ENCODE results near the gene USP43. TPM values are rescaled to one million over a fixed set of nuclear protein-coding genes. Genes with fewer than 3 reads are reported as not detected.

USP43 gene
- total RNA-seq, 1 donor from 2014 or later: under 0.01 TPM

DNA sequence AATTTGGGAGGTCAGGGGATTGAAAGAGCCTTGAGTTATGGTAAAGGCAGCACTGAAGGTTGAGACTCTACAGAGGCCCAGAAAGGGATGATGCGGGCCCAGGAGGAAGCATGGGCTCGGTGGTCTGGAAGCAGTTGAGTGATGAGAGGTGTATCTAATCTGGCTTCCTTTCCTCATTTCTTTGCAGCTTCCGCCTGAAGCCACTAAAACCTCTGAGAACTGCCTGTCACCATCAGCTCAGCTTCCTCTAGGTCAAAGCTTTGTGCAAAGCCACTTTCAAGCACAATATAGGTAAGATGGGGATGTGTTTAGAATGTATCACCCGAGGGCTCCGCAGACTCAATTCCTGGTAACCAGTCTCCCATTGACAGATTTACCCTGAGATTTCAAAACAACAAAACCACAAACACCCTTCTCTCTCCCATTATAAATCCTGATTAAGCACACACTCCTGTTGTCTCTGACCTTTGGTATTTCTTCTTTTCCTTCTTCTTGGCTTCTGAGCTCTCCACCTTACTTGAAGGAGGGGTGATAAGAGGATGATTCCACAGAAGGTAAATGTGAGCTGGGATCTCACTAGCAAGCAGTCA lies 21.2 kb downstream of the USP43 start:
- no peak for DNase-seq

DNA sequence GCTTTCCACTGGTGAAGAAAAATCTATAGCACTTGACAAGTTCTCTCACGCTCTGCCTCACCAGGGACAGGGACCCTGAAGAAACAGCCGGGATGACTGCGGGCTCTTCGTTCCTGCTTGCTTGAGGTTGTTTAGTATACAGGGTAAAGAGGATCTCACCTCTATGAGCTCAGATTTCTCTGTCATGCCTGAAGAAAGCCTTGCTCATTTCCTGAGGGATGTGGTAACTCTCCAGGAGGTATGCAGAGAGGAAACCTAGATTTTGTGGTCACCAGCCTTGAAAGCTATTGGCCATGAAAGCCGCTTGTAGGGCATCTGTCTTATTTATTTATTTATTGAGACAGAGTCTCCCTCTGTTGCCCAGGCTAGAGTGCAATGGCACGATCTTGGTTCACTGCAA lies 23.2 kb downstream of the USP43 start:
- DNase-seq: no peak

GRCh38 chr17:9669551-9670008 lies 24.3 kb downstream of the USP43 start:
- no peak for DNase-seq

- no peak for DNase-seq
These were observed 25.3 kb downstream of the USP43 start for GRCh38 chr17:9670596-9670995.

DNA sequence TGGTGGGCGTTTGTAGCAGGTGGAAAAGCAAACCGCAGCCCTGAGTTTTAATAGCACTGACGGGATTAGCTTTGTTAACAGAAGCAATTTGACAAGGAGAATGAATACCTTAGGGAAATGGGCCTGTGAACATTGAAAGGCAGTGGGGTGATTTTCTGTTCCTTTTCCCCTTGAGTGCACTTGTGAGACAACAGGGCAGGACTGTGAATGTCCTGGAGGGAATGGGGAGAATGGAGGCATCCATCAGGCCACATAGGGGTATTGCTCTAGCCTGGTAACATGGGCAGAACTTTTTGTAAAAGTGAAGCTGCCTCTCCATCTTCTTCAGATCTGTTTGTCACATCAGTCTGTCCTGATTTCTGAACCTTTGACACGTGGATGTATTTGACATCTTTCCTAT lies 26.2 kb downstream of the USP43 start:
- no peak for DNase-seq

DNA sequence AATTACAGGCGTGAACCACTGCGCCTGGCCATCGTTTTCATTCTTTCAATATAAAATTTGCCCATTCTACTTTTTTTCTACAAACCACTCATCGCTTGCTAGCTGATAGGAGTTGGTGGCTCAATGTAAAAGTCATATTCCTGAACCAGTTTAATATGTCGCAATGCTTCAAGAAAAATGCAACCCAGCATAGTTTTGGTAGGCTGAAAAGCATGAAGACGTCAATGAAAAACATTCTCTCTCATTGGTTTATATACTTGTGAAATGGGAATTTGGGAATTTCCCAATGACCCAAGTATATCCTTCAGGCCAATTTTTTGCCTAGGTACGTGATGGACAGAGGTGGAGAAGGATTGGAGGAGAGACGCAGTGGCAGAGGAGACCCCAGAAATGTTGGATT lies 26.9 kb downstream of the USP43 start:
- no peak for DNase-seq

DNA sequence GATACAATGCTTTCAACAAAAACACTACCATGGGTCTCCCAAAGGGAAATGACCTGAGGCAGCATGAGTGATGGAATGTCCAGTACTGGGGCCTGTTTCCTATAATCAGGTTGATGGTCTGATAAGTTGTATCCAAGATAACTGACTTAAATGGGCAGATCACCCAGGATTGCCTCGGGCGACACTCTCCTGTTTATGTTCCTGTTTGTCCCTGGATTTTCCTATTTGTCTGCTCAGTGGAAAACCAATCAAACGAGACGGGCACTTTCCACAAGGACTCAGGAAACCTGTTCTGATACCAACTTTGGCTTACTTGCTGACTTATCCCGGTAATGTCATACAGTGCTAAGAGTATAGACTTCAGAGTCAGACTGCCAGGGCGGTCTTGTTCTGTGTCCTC lies 27.4 kb downstream of the USP43 start:
- DNase-seq: no peak

GRCh38 chr17:9676084-9676483 lies 30.8 kb downstream of the USP43 start:
- DNase-seq: no peak

DNA sequence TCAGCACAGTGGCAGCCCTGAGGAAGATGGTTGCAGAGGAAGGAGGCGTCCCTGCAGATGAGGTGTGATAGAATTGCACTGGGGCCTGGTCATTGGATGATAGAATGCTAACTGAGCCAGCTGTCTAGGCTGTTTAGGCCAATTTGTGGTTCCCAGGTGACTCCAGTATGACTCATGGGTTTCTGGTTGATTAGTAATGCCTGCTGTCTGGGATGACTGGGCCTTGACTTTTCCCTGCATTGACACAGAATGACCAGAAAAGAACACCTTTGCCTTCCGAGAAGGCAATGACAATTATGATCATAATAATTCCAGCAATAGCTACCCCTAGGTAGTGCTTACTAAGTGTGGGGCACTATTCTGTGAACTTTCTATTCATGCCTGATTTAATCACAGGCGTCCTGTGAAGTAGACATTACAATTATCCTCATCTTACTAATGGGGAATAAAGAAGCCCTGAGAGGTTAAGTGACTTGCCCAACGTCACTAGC lies 31.5 kb downstream of the USP43 start:
- no peak for DNase-seq

- no peak for DNase-seq
These were observed 32.1 kb downstream of the USP43 start for GRCh38 chr17:9677411-9677810.

DNA sequence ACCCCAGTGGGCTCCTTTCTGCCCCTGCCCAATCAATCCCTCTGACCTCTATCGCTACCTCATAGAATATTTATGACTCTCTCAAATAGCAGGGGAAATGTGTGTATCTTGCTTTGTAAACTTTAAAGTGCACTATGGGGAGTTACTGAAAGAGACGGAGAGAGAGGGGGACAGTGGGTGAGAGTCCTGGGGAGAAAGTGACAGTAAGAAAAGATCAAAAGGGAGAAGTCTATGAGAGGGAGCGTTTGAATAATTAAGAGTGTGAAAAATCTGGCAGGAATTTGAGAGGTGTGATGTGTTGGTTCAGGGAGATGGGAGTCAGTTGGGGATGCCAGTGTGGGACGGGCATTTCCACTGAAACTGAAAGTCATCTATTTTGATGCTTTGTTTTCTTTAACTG lies 32.6 kb downstream of the USP43 start:
- no peak for DNase-seq

- DNase-seq: no peak
These were observed 39.8 kb downstream of the USP43 start for GRCh38 chr17:9684955-9685621.

DNA sequence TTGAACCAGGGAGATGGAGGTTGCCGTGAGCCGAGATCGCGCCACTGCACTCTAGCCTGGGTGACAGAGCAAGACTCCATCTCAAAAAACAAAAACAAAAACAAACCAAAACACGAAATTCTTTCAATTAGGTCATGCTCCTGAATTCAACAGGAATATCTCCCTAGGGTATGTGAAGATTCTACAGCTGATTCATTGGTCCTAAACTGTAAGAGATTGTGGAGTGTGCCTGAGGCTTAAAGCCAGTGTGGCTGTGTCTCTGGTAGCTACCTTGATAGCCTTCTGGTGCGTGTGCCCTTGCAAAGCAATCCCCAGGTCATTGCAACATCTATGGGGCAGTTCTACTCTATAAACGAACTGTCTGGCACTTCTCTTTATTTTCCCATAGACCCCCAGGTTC lies 48.4 kb downstream of the USP43 start:
- no peak for DNase-seq

DNA sequence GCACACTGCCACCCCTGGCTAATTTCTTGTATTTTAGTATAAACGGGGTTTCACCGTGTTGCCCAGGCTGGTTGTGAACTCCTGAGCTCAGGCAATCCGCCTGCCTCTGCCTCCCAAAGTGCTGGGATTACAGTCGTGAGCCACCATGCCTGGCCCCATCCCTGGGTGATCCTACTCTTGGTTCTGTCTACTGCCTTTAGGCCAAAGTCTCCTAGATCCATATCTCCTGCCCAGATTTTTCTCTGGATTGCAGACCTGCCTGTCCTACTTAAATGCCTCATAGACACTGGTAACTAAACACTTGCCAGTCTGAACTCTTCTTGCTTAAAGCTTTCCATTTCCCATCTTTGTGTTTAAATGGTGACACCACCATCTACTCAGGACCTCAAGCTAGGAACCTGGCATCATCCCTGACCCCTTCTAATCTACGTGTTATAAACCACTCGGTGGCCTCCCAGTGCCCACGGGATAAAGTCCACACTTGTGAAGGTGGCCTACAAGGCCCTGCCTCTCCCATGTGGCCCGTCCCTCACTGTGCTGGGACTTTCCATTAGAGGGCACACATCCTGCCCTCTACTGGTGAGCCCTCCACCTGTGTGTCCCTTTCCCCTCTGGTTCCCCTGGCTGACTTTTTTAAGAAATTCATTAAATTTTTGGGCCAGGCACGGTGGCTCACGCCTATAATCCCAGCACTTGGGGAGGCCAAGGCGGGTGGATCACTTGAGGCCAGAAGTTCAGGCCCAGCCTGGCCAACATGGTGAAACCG lies 51.1 kb downstream of the USP43 start:
- DNase-seq: no peak

DNA sequence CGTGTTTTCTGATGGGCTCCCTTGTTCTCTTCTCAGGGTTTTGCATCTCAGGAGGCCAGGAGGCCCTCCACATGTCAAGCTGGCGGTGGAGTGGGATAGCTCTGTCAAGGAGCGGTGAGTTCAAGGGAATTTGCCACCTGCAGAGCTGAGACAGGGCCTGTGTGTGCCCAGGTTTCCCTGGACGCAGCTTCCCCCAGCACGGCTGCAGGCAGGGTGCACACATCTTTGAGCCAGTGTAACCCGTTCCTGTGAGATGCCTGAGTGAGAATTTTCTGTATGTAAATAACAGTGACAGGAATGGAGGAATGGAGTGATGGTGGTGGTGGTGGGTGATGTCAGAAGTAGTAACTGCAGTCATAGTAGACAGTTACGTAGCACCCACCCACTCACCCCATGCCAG lies 54.8 kb downstream of the USP43 start:
- DNase-seq: no peak

- no peak for DNase-seq
These were observed 55.6 kb downstream of the USP43 start for GRCh38 chr17:9700754-9701476.

DNA sequence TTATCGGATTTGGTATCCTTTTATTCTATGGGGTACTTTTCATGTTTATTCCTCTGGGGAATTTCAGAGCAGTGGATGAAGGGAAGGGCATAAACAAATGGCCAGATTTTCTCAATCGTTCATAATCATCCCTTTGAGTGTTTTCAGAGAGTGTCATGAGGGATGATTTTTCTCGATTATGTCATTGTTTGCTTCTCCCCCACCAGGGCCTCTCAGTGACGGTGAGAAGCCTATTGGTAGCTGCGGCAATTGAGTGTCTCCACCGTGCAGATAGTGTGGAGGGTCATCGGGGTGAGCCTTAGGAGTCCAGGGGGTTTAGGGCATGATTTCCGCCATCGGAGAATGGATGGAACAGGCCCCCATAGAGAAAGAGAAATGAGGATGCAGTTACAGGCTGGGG lies 57.2 kb downstream of the USP43 start:
- DNase-seq: no peak

DNA sequence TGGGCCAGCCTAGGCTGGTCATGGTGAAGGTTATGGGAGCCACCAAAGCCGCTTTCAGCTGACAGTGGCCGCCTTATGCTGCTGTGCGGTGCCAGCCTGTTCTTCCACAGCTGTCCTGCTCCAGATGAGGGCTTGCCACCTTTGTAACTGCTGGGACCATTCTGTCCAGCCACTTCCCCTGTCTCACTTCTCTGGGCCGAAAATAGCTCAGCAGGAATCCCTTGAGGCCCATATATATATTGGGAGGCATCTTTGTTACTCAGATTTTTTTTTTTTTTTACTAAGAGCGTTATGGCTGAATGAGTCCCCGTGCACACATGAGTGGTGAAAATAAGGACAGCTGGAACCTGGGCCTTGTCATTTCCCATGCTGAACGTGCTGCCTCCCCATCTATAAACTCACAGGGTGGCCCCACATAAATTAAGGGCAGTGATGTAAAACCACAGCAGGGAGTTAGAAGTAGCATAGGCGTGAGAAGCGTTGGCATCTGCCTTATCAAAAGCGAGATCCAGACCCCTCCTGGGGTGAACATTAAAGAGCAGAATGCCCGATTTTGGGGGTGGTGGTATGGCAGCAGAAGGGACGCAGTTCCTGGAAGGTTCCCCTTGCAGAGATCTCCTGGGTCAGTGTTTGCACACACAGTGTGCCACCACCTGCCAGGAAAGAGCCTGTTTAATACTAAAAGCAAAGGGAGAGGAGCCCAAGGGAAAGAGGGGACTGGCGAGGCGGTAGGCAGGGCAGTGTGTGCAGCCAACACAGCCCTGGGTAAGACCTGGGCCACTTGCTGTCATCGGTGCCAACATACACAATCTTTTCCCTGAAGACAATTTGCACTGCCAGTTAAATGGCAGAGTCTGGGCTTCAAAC lies 57.8 kb downstream of the USP43 start:
- no peak for DNase-seq

DNA sequence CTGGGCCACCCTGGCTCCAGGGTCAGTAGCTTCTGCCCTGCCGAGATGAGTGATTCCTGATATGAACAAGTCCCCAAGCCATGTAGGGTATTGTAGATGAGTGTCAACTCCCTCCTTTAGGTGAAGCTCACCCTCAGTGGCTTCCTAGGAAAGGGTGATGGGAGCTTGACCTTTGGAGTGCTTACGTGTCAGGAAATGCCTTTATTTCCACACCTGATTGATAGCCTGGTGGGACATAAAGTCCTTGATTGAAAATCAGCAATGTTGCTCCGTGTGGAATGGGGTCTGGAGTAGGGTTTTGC lies 58.4 kb downstream of the USP43 start:
- no peak for DNase-seq

DNA sequence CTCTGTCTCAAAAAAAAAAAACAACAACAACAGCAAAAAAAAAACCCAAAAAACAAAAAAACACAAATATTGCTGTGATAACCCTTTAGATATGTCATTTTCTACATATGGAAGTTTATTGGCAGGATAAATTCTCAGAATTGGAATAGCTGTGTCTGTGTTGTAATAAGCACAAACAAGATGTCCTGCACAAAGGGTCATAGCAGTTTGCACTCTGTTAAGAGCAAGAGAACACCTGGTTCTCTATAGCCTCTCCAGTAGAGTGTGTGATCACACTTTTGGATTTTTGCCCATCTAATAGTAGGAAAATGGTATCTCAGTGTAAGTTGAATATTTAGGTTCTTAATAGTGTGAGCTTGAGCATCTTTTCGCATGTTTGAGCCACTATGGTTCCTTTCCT lies 60.4 kb downstream of the USP43 start:
- no peak for DNase-seq

DNA sequence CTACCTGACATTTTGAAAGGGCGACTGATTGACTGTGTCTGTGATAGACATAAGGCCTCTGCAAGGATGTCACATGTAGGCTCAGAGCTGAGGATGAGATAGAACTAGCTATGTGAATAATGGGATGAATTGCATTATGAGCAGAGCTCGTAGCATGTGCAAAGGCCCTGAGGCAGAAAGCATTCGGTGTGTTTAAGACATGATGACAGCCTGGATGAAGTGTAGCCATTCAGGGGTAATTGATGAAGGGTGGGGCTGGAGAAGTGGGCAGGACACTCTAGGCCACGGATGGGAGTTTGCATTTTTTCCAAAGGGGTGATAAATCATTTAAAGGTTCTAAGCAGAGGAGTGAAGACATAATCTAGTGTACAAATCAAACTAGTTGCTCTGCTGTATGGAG lies 62.6 kb downstream of the USP43 start:
- DNase-seq: no peak

DNA sequence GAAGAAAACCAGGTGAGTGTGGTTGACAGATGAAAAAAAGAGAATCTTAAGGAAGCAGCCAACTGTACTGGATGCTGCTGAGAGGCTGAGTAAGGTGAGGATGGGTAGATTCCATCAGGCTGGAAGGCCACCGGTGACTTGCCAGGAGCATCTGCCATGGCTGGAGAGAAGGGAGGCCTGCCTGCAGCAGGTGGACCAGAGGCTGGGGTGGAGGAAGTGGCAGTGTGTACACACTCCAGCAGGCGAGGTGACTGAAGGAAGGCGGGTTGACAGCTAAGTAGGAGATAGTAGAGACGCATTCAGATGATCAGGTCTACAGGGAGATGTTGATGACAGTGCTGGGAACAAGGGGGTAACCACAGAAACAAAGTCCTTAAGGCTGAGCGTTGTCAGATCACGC lies 69.5 kb downstream of the USP43 start:
- no peak for DNase-seq

Data from dermis blood vessel endothelial cell (primary cell).